GM19468 (cell line): ENCODE data around the gene SLC25A28.
"Not testable (repeated sequence)": the region's sequence is repeated elsewhere in the genome, so short reads cannot be mapped to it uniquely, and the experiment has no call there.

Source experiments
- ATAC-seq: cut with Tn5 transposase; IDR thresholded peaks from one replicate; pipeline ENCODE4 v1.9.1; 2021; ENCODE audit warnings: mild to moderate bottlenecking, moderate library complexity, moderate number of reproducible peaks; ENCODE audit not compliant: unreplicated experiment; ENCODE audit errors: extremely low read depth

The SLC25A28 gene

GRCh38 chr10:99629625-99629978, 9.4 kb upstream of the SLC25A28 start:
- no peak for ATAC-seq

- ATAC-seq = no peak
Observed at GRCh38 chr10:99628923-99629624, 8.8 kb upstream of the SLC25A28 start.

- not testable (repeated sequence) for ATAC-seq
Observed at GRCh38 chr10:99625124-99625523, 4.9 kb upstream of the SLC25A28 start.

GRCh38 chr10:99623919-99624318, 3.7 kb upstream of the SLC25A28 start:
- ATAC-seq = no peak

GRCh38 chr10:99621454-99622251, 1.4 kb upstream of the SLC25A28 start:
- no peak for ATAC-seq

GRCh38 chr10:99620711-99621453, 643 bp upstream of the SLC25A28 start:
- peak; percentile 85 for ATAC-seq

- no peak for ATAC-seq
Observed at GRCh38 chr10:99619090-99619800, 994 bp downstream of the SLC25A28 start.

GRCh38 chr10:99617696-99618095, 2.5 kb downstream of the SLC25A28 start:
- no peak for ATAC-seq

GRCh38 chr10:99615426-99615825, 4.8 kb downstream of the SLC25A28 start:
- no peak for ATAC-seq

- ATAC-seq = no peak
Observed at GRCh38 chr10:99612167-99612831, 7.9 kb downstream of the SLC25A28 start.

- no peak for ATAC-seq
Observed at GRCh38 chr10:99611326-99611725, 8.9 kb downstream of the SLC25A28 start.

- ATAC-seq = no peak
Observed at GRCh38 chr10:99610221-99610620, 10.0 kb downstream of the SLC25A28 start.

- ATAC-seq = no peak
Observed at GRCh38 chr10:99609186-99609585, 11.1 kb downstream of the SLC25A28 start.

- ATAC-seq = no peak
Observed at GRCh38 chr10:99605351-99605750, 14.9 kb downstream of the SLC25A28 start.

GRCh38 chr10:99604862-99605261, 15.4 kb downstream of the SLC25A28 start:
- ATAC-seq = no peak

GRCh38 chr10:99598781-99599509, 21.3 kb downstream of the SLC25A28 start:
- ATAC-seq = no peak

GRCh38 chr10:99598011-99598410, 22.2 kb downstream of the SLC25A28 start:
- no peak for ATAC-seq

- not testable (repeated sequence) for ATAC-seq
Observed at GRCh38 chr10:99596708-99597107, 23.5 kb downstream of the SLC25A28 start.

- no peak for ATAC-seq
Observed at GRCh38 chr10:99595770-99596465, 24.3 kb downstream of the SLC25A28 start.
